ENCODE measurements around the gene RNF214.

DNA sequence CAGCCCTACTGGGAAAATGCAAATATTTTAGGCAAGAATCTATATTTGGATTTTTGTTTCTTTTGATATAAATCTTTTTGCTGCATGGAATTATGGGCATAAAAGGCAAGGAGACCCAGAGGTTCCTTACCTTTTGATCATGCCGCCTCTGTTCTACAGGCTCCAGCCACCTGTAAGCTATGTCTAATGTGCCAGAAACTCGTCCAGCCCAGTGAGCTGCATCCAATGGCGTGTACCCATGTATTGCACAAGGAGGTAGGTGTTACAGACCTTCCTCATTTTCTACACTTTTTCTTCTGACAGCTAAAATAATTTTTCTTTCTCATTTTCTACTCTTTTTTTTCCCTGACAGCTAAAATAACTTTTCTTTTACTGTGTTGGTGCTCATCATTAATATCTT, 50.5 kb downstream of the RNF214 start:
- TF ChIP-seq POLR2A (IDR thresholded peaks at IDR 0.05), result no peak
- TF ChIP-seq, protein P1, sequence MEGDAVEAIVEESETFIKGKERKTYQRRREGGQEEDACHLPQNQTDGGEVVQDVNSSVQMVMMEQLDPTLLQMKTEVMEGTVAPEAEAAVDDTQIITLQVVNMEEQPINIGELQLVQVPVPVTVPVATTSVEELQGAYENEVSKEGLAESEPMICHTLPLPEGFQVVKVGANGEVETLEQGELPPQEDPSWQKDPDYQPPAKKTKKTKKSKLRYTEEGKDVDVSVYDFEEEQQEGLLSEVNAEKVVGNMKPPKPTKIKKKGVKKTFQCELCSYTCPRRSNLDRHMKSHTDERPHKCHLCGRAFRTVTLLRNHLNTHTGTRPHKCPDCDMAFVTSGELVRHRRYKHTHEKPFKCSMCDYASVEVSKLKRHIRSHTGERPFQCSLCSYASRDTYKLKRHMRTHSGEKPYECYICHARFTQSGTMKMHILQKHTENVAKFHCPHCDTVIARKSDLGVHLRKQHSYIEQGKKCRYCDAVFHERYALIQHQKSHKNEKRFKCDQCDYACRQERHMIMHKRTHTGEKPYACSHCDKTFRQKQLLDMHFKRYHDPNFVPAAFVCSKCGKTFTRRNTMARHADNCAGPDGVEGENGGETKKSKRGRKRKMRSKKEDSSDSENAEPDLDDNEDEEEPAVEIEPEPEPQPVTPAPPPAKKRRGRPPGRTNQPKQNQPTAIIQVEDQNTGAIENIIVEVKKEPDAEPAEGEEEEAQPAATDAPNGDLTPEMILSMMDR (IDR thresholded peaks at IDR 0.05), result no peak

Measured in gastroesophageal sphincter (tissue), 3 donors.